Smooth muscle cell (in vitro differentiated cells): ENCODE results near the gene KLF17. TPM values are rescaled to one million over a fixed set of nuclear protein-coding genes. Genes with fewer than 3 reads are reported as not detected.

Source experiments
- DNase-seq: peaks from one replicate; lab custom pipeline; 2025; ENCODE audit not compliant: unreplicated experiment; lab: John Stamatoyannopoulos, UW
- H2AFZ ChIP-seq: fragments of 200-600 bp; sonication (generic); 2 replicates; pipeline ENCODE4 v1.6.0; 2016; ENCODE audit warnings: antibody characterized with exemption, low read depth, mild to moderate bottlenecking
- H3F3A ChIP-seq: fragments of 200-600 bp; sonication (generic); 2 replicates; pipeline ENCODE4 v1.6.0; 2017; ENCODE audit warnings: antibody characterized with exemption, low read depth
- H3K27ac ChIP-seq: fragments of 200-600 bp; sonication (generic); 2 replicates; pipeline ENCODE4 v1.5.1; 2016; ENCODE audit warnings: low read depth, mild to moderate bottlenecking
- H3K27me3 ChIP-seq: fragments of 200-600 bp; sonication (generic); 2 replicates; pipeline ENCODE4 v1.6.1; 2016; ENCODE audit warnings: low read depth, mild to moderate bottlenecking
- H3K36me3 ChIP-seq: fragments of 200-600 bp; sonication (generic); 2 replicates; pipeline ENCODE4 v1.5.1; 2016; ENCODE audit warnings: low read depth
- H3K4me1 ChIP-seq: fragments of 200-600 bp; sonication (generic); 2 replicates; pipeline ENCODE4 v1.5.1; 2016; ENCODE audit warnings: low read depth
- H3K4me2 ChIP-seq: fragments of 200-600 bp; sonication (generic); 2 replicates; pipeline ENCODE4 v1.6.0; 2016; ENCODE audit warnings: mild to moderate bottlenecking
- H3K4me3 ChIP-seq: fragments of 200-600 bp; sonication (generic); 2 replicates; pipeline ENCODE4 v1.5.1; 2016; ENCODE audit warnings: mild to moderate bottlenecking
- H3K79me2 ChIP-seq: fragments of 200-600 bp; sonication (generic); 2 replicates; pipeline ENCODE4 v1.6.0; 2016; ENCODE audit warnings: low read depth, mild to moderate bottlenecking
- H3K9ac ChIP-seq: fragments of 200-600 bp; sonication (generic); 2 replicates; pipeline ENCODE4 v1.6.0; 2016; ENCODE audit warnings: low read depth
- H3K9me3 ChIP-seq: fragments of 200-600 bp; sonication (generic); replicated peaks from 2 replicates; pipeline ENCODE4 v1.5.1; 2016; ENCODE audit warnings: low read depth
- H4K20me1 ChIP-seq: fragments of 200-600 bp; sonication (generic); 2 replicates; pipeline ENCODE4 v1.6.0; 2016; ENCODE audit warnings: low read depth
- WGBS: methylation state at CpG from one replicate; pipeline ENCODE4 v1.1.7; 2016; ENCODE audit warnings: low lambda C conversion rate; 5-methylcytosine and 5-hydroxymethylcytosine counted together
- polyA plus RNA-seq: library from polyadenylated mRNA; unstranded; fragments of >200 nt; fragmentation: Nextera tagmentation; extraction: Ambion mirVana; gene quantifications from 2 replicates; pipeline ENCODE4 v1.2.1, GENCODE V29; 2016
- total RNA-seq: library from RNA; depleted of rRNA; stranded (reverse); fragments of >200 nt; gene quantifications from 2 replicates; pipeline ENCODE4 v1.2.3, GENCODE V29; 2014
- TF ChIP-seq, protein P1 (sequence below): fragments of 200-600 bp; sonication (generic); IDR thresholded peaks from 2 replicates; pipeline ENCODE4 v1.5.1; 2017; ENCODE audit warnings: borderline replicate concordance, mild to moderate bottlenecking, antibody characterized with exemption; ENCODE audit not compliant: insufficient read depth, poor library complexity, severe bottlenecking

KLF17 gene
- total and polyA plus RNA-seq, 2 experiments from 2014 or later, result 0.04 TPM; not detected in 1

DNA sequence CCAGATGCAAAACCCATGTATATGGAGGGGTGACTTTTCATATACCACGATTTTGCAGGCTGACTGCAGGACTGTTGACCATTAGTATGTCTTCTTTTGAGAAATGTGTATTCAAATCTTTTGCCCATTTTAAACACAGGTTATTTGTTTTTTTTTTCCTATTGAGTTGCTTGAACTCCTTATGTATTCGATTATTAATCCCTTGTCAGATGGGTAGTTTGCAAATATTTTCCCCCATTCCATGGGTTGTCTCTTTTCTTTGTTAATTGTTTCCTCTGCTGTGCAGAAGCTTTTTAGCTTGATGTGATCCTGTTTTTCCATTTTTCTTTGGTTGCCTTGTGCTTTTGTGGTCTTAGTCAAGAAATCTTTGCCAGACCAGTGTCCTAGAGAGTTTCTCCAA lies 24.6 kb upstream of the KLF17 start:
- no peaks in the 10 kb centered on the region for H3K36me3 ChIP-seq
- H3K4me2 ChIP-seq, result no peak overlapping the region
- H3K27ac ChIP-seq, result no peak overlapping the region
- 80% methylated on average over 2 of the region's 2 CpGs for WGBS
- DNase-seq, result no peak
- no peaks in the 10 kb centered on the region for H3F3A ChIP-seq
- no peaks in the 10 kb centered on the region for H4K20me1 ChIP-seq
- no peak overlapping the region for H2AFZ ChIP-seq
- H3K27me3 ChIP-seq, result no peaks in the 10 kb centered on the region
- no peaks in the 10 kb centered on the region for H3K9me3 ChIP-seq
- no peaks in the 10 kb centered on the region for H3K79me2 ChIP-seq
- no peaks in the 10 kb centered on the region for H3K4me1 ChIP-seq
- TF ChIP-seq, protein P1, sequence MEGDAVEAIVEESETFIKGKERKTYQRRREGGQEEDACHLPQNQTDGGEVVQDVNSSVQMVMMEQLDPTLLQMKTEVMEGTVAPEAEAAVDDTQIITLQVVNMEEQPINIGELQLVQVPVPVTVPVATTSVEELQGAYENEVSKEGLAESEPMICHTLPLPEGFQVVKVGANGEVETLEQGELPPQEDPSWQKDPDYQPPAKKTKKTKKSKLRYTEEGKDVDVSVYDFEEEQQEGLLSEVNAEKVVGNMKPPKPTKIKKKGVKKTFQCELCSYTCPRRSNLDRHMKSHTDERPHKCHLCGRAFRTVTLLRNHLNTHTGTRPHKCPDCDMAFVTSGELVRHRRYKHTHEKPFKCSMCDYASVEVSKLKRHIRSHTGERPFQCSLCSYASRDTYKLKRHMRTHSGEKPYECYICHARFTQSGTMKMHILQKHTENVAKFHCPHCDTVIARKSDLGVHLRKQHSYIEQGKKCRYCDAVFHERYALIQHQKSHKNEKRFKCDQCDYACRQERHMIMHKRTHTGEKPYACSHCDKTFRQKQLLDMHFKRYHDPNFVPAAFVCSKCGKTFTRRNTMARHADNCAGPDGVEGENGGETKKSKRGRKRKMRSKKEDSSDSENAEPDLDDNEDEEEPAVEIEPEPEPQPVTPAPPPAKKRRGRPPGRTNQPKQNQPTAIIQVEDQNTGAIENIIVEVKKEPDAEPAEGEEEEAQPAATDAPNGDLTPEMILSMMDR, result no peak
- H3K4me3 ChIP-seq, result no peak overlapping the region
- H3K9ac ChIP-seq, result no peak overlapping the region

DNA sequence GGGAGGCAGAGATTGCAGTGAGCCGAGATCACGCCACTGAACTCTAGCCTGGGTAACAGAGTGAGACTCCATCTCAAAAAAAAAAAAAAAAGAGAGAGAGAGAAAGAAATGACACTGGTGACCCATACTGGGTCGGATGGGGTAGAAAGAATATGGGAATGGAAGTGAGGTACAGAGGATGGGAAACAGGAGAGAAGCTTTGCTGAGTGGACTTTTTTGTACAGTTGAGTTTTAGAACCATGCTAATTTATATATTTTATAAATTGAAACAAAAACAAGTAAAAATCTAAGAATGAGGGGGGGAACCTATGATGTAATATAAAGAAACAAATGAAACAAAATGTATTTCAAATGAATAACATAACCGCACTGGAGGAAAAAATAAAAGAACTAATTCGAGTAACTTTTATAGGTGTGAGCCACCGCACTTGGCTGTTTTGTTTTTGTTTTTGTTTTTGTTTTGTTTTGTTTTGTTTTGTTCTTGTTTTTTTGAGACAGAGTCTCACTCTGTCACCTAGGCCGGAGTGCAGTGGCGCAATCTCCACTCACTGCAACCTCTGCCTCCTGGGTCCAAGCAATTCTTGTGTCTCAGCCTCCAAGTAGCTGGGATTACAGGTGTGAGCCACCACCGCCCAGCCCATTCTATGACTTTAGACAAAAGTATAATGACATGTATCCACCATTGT lies 18.3 kb upstream of the KLF17 start:
- Histone ChIP-seq H4K20me1 (no peaks in the 10 kb centered on the region), H3F3A (no peaks in the 10 kb centered on the region), H3K9me3 (no peaks in the 10 kb centered on the region), H3K36me3 (no peaks in the 10 kb centered on the region), H3K9ac (no peak overlapping the region), H2AFZ (no peak overlapping the region), H3K27me3 (peaks cover 2% of the 10 kb centered on the region), H3K4me1 (no peaks in the 10 kb centered on the region), H3K4me3 (no peak overlapping the region), H3K79me2 (no peaks in the 10 kb centered on the region), H3K27ac (no peak overlapping the region), H3K4me2 (no peak overlapping the region)
- TF ChIP-seq, protein P1, result no peak
- WGBS, result 94% methylated on average over 9 of the region's 9 CpGs
- no peak for DNase-seq

DNA sequence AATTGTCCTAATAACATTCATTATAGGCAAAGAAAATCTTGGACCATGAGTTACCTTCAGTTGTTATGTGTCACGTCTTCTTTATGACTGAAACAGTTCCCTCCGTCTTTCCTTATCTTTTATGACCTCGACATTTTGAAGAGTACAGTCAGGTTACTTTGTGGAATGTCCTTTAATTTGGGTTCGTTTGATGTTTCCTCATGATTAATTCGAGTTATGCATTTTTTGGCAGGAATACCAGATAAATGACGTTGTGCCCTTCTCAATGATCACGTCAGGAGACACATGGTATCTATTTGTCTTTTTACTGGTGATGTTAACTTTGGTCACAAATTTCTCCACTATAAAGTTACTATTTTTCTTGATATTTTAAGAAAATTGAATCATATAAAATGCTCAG lies 17.3 kb upstream of the KLF17 start:
- Histone ChIP-seq H3K27ac (no peak overlapping the region), H3K4me3 (no peak overlapping the region), H3K36me3 (no peaks in the 10 kb centered on the region), H3K4me2 (no peak overlapping the region), H3K27me3 (peaks cover 10% of the 10 kb centered on the region), H3K9me3 (no peaks in the 10 kb centered on the region), H3K4me1 (no peaks in the 10 kb centered on the region), H2AFZ (no peak overlapping the region), H3K79me2 (no peaks in the 10 kb centered on the region), H4K20me1 (no peaks in the 10 kb centered on the region), H3K9ac (no peak overlapping the region), H3F3A (no peaks in the 10 kb centered on the region)
- WGBS, result 73% methylated on average over 7 of the region's 7 CpGs
- TF ChIP-seq, protein P1, result no peak
- DNase-seq, result no peak
